DMS79 treated with DMSO at 0.1 percent for 48 hours (cell line): ENCODE measurements around the gene A3GALT2.

Experiments used
- DNase-seq: peaks from one replicate; lab custom pipeline; 2025; lab: John Stamatoyannopoulos, UW

A3GALT2 gene

GRCh38 chr1:33272509-33272908, 48.4 kb downstream of the A3GALT2 start:
- DNase-seq: no peak

GRCh38 chr1:33271666-33272505, 49.0 kb downstream of the A3GALT2 start:
- DNase-seq: no peak

GRCh38 chr1:33270808-33271465, 50.0 kb downstream of the A3GALT2 start:
- DNase-seq: no peak

- DNase-seq: no peak
These were observed 50.5 kb downstream of the A3GALT2 start for GRCh38 chr1:33270379-33270778.

- no peak for DNase-seq
These were observed 51.3 kb downstream of the A3GALT2 start for GRCh38 chr1:33269621-33270020.

GRCh38 chr1:33268927-33269610, 51.8 kb downstream of the A3GALT2 start:
- DNase-seq: no peak

- DNase-seq: no peak
These were observed 52.4 kb downstream of the A3GALT2 start for GRCh38 chr1:33268457-33268856.

- DNase-seq: no peak
These were observed 53.3 kb downstream of the A3GALT2 start for GRCh38 chr1:33267468-33268205.

GRCh38 chr1:33266766-33267165, 54.1 kb downstream of the A3GALT2 start:
- no peak for DNase-seq

- no peak for DNase-seq
These were observed 54.9 kb downstream of the A3GALT2 start for GRCh38 chr1:33265780-33266605.

- no peak for DNase-seq
These were observed 56.9 kb downstream of the A3GALT2 start for GRCh38 chr1:33263890-33264504.

- DNase-seq: no peak
These were observed 59.6 kb downstream of the A3GALT2 start for GRCh38 chr1:33261344-33261743.

- no peak for DNase-seq
These were observed 60.5 kb downstream of the A3GALT2 start for GRCh38 chr1:33260439-33260838.

- no peak for DNase-seq
These were observed 61.0 kb downstream of the A3GALT2 start for GRCh38 chr1:33259879-33260278.

- DNase-seq: no peak
These were observed 62.1 kb downstream of the A3GALT2 start for GRCh38 chr1:33258788-33259274.

GRCh38 chr1:33257772-33258712, 62.9 kb downstream of the A3GALT2 start:
- DNase-seq: peak; percentile 13

- DNase-seq: no peak
These were observed 63.6 kb downstream of the A3GALT2 start for GRCh38 chr1:33257207-33257771.
